ENCODE results near the gene PNPO.
"Not testable (repeated sequence)": the region's sequence is repeated elsewhere in the genome, so short reads cannot be mapped to it uniquely, and the experiment has no call there.

Gene PNPO

GRCh38 chr17:47975189-47975822 is 33.9 kb downstream of the PNPO start:
- DNase-seq (ENCODE audit: low spot score), result no peak

GRCh38 chr17:47975823-47976205 is 34.4 kb downstream of the PNPO start:
- DNase-seq (ENCODE audit: low spot score), result no peak

GRCh38 chr17:47978324-47978723 is 37.0 kb downstream of the PNPO start:
- peak; percentile 80 for DNase-seq (ENCODE audit: low spot score)

GRCh38 chr17:47980541-47980940 is 39.2 kb downstream of the PNPO start:
- DNase-seq (ENCODE audit: low spot score), result no peak

- no peak for DNase-seq (ENCODE audit: low spot score)
Observed at GRCh38 chr17:47981462-47981861, 40.1 kb downstream of the PNPO start.

GRCh38 chr17:47982091-47982617 is 40.8 kb downstream of the PNPO start:
- no peak for DNase-seq (ENCODE audit: low spot score)

GRCh38 chr17:47982645-47983390 is 41.4 kb downstream of the PNPO start:
- DNase-seq (ENCODE audit: low spot score), result no peak

GRCh38 chr17:47983492-47984223 is 42.3 kb downstream of the PNPO start:
- DNase-seq (ENCODE audit: low spot score), result no peak

- DNase-seq (ENCODE audit: low spot score), result no peak
Observed at GRCh38 chr17:47986520-47986919, 45.1 kb downstream of the PNPO start.

GRCh38 chr17:47987240-47987835 is 46.0 kb downstream of the PNPO start:
- DNase-seq (ENCODE audit: low spot score), result peak; percentile 26

- not testable (repeated sequence) for DNase-seq (ENCODE audit: low spot score)
Observed at GRCh38 chr17:47988445-47988844, 47.1 kb downstream of the PNPO start.

GRCh38 chr17:47989159-47989558 is 47.8 kb downstream of the PNPO start:
- DNase-seq (ENCODE audit: low spot score), result no peak

GRCh38 chr17:47989700-47990099 is 48.3 kb downstream of the PNPO start:
- no peak for DNase-seq (ENCODE audit: low spot score)

GRCh38 chr17:47990962-47991731 is 49.8 kb downstream of the PNPO start:
- DNase-seq (ENCODE audit: low spot score), result no peak

- no peak for DNase-seq (ENCODE audit: low spot score)
Observed at GRCh38 chr17:47992216-47992615, 50.8 kb downstream of the PNPO start.

GRCh38 chr17:47993031-47993564 is 51.7 kb downstream of the PNPO start:
- no peak for DNase-seq (ENCODE audit: low spot score)

- no peak for DNase-seq (ENCODE audit: low spot score)
Observed at GRCh38 chr17:47993964-47994363, 52.6 kb downstream of the PNPO start.

- DNase-seq (ENCODE audit: low spot score), result no peak
Observed at GRCh38 chr17:47994724-47995123, 53.4 kb downstream of the PNPO start.

GRCh38 chr17:47995241-47995935 is 54.0 kb downstream of the PNPO start:
- DNase-seq (ENCODE audit: low spot score), result no peak

- no peak for DNase-seq (ENCODE audit: low spot score)
Observed at GRCh38 chr17:47996201-47996600, 54.8 kb downstream of the PNPO start.

GRCh38 chr17:47997586-47997985 is 56.2 kb downstream of the PNPO start:
- DNase-seq (ENCODE audit: low spot score), result no peak
